H9 (cell line): ENCODE results near the gene DHX36. TPM values are rescaled to one million over a fixed set of nuclear protein-coding genes. Genes with fewer than 3 reads are reported as not detected.

ENCODE experiments used
- DNase-seq: peaks from one replicate; pipeline ENCODE4 v3.0.0-alpha.2; 2017
- H2AFZ ChIP-seq: one replicate; pipeline ENCODE4 v1.6.1; 2013; ENCODE audit warnings: mild to moderate bottlenecking, low read length, control low read depth, moderate library complexity
- H2AK5ac ChIP-seq: 2 replicates; pipeline ENCODE4 v1.6.1; 2013; ENCODE audit warnings: low read length, control low read depth, mixed read lengths; ENCODE audit not compliant: insufficient read length
- H2BK120ac ChIP-seq: one replicate; pipeline ENCODE4 v1.6.1; 2013; ENCODE audit warnings: low read depth, mild to moderate bottlenecking, low read length, control low read depth, inconsistent platforms; ENCODE audit not compliant: poor library complexity, severe bottlenecking
- H2BK12ac ChIP-seq: 2 replicates; pipeline ENCODE4 v1.6.1; 2013; ENCODE audit warnings: low read length, control low read depth, mixed read lengths, low read depth; ENCODE audit not compliant: insufficient read length
- H2BK15ac ChIP-seq: 2 replicates; pipeline ENCODE4 v1.6.1; 2013; ENCODE audit warnings: low read depth, low read length, control low read depth
- H2BK20ac ChIP-seq: one replicate; pipeline ENCODE4 v1.6.1; 2013; ENCODE audit warnings: low read depth, mild to moderate bottlenecking, low read length, control low read depth, inconsistent platforms; ENCODE audit not compliant: poor library complexity, severe bottlenecking
- H2BK5ac ChIP-seq: 2 replicates; pipeline ENCODE4 v1.6.1; 2013; ENCODE audit warnings: low read length, control low read depth, mixed read lengths; ENCODE audit not compliant: insufficient read length
- H3K14ac ChIP-seq: 2 replicates; pipeline ENCODE4 v1.6.1; 2013; ENCODE audit warnings: low read length, control low read depth; ENCODE audit not compliant: insufficient read depth
- H3K18ac ChIP-seq: 2 replicates; pipeline ENCODE4 v1.6.1; 2013; ENCODE audit warnings: low read depth, mild to moderate bottlenecking, mixed read lengths, low read length, control low read depth; ENCODE audit not compliant: insufficient read length
- H3K23ac ChIP-seq: 2 replicates; pipeline ENCODE4 v1.6.1; 2013; ENCODE audit warnings: low read length, control low read depth, mixed read lengths, low read depth; ENCODE audit not compliant: insufficient read length
- H3K23me2 ChIP-seq: 2 replicates; pipeline ENCODE4 v1.6.1; 2013; ENCODE audit warnings: low read depth, mild to moderate bottlenecking, mixed read lengths, low read length, control low read depth; ENCODE audit not compliant: insufficient read length, poor library complexity, severe bottlenecking
- H3K27ac ChIP-seq: 2 replicates; pipeline ENCODE4 v1.5.1; 2013; ENCODE audit warnings: low read length, control low read depth, mixed read lengths, low read depth; ENCODE audit not compliant: insufficient read length
- H3K27me3 ChIP-seq: 2 replicates; pipeline ENCODE4 v1.6.1; 2013; ENCODE audit warnings: low read length, control low read depth, inconsistent platforms; ENCODE audit not compliant: insufficient read depth
- H3K4ac ChIP-seq: 2 replicates; pipeline ENCODE4 v1.6.1; 2013; ENCODE audit warnings: low read depth, mild to moderate bottlenecking, control low read depth, inconsistent platforms, low read length, moderate library complexity
- H3K4me1 ChIP-seq: 2 replicates; pipeline ENCODE4 v1.6.1; 2013; ENCODE audit warnings: low read length, control low read depth, inconsistent platforms; ENCODE audit not compliant: insufficient read depth
- H3K4me2 ChIP-seq: 2 replicates; pipeline ENCODE4 v1.6.1; 2013; ENCODE audit warnings: low read length, control low read depth, mixed read lengths; ENCODE audit not compliant: insufficient read length, insufficient read depth
- H3K56ac ChIP-seq: 2 replicates; pipeline ENCODE4 v1.6.1; 2013; ENCODE audit warnings: low read depth, mild to moderate bottlenecking, mixed read lengths, low read length, control low read depth; ENCODE audit not compliant: insufficient read length
- H3K79me1 ChIP-seq: 2 replicates; pipeline ENCODE4 v1.6.1; 2013; ENCODE audit warnings: low read depth, mild to moderate bottlenecking, moderate library complexity, low read length, control low read depth, inconsistent platforms; ENCODE audit not compliant: insufficient read depth, poor library complexity, severe bottlenecking
- H3K79me2 ChIP-seq: 2 replicates; pipeline ENCODE4 v1.6.1; 2013; ENCODE audit warnings: low read length, control low read depth, inconsistent platforms; ENCODE audit not compliant: insufficient read depth
- H3K9ac ChIP-seq: 2 replicates; pipeline ENCODE4 v1.6.1; 2013; ENCODE audit warnings: low read length, control low read depth, mixed read lengths; ENCODE audit not compliant: insufficient read length; ENCODE audit errors: extremely low read depth
- H3K9me3 ChIP-seq: one replicate; pipeline ENCODE4 v1.6.1; 2013; ENCODE audit warnings: low read depth, low read length, inconsistent platforms; ENCODE audit not compliant: control insufficient read depth
- H3T11ph ChIP-seq: one replicate; pipeline ENCODE4 v1.6.1; 2013; ENCODE audit warnings: mild to moderate bottlenecking, low read length, control low read depth, inconsistent platforms
- H4K20me1 ChIP-seq: one replicate; pipeline ENCODE4 v1.6.1; 2013; ENCODE audit not compliant: control insufficient read depth, insufficient read length, insufficient read depth
- H4K5ac ChIP-seq: 2 replicates; pipeline ENCODE4 v1.6.1; 2013; ENCODE audit warnings: low read depth, mild to moderate bottlenecking, mixed read lengths, low read length, control low read depth; ENCODE audit not compliant: insufficient read length
- H4K8ac ChIP-seq: replicated peaks from 2 replicates; pipeline ENCODE4 v1.6.1; 2013; ENCODE audit warnings: low read length, control low read depth, mixed read lengths, low read depth; ENCODE audit not compliant: insufficient read length
- H4K91ac ChIP-seq: 2 replicates; pipeline ENCODE4 v1.6.1; 2013; ENCODE audit warnings: low read depth, mild to moderate bottlenecking, moderate library complexity, mixed read lengths, low read length, control low read depth; ENCODE audit not compliant: insufficient read length
- H3K27ac Mint-ChIP-seq, 3 experiments: 2 replicates in 2 of 3; 3 replicates in 1 of 3; pipeline ENCODE4 v1.8.0; 2020 to 2021; ENCODE audit warnings: mixed read lengths in 3 of 3, mild to moderate bottlenecking in 1 of 3, moderate library complexity in 1 of 3
- H3K27me3 Mint-ChIP-seq: 2 replicates; pipeline ENCODE4 v1.8.0; 2021; ENCODE audit warnings: low read depth, mild to moderate bottlenecking, moderate library complexity, mixed read lengths
- H3K36me3 Mint-ChIP-seq, 3 experiments: 2 replicates in 2 of 3; 3 replicates in 1 of 3; pipeline ENCODE4 v1.8.0; 2020 to 2021; ENCODE audit warnings: low read depth in 3 of 3, mixed read lengths in 3 of 3; ENCODE audit not compliant: insufficient read depth in 1 of 3
- H3K4me1 Mint-ChIP-seq, 2 experiments: 2 replicates each; pipeline ENCODE4 v1.8.0; 2020; ENCODE audit warnings: mixed read lengths in 2 of 2
- H3K4me3 Mint-ChIP-seq, 2 experiments: 2 replicates in 1 of 2; 3 replicates in 1 of 2; pipeline ENCODE4 v1.8.0; 2020 to 2021; ENCODE audit warnings: mild to moderate bottlenecking in 2 of 2, mixed read lengths in 2 of 2, moderate library complexity in 1 of 2
- H3K9me3 Mint-ChIP-seq, 2 experiments: 2 replicates in 1 of 2; 3 replicates in 1 of 2; pipeline ENCODE4 v1.8.0; 2020; ENCODE audit warnings: mild to moderate bottlenecking in 2 of 2, mixed read lengths in 2 of 2, moderate library complexity in 1 of 2
- CTCF ChIP-seq: fragments of 200-600 bp; sonication (generic); conservative IDR thresholded peaks from 3 replicates; pipeline ENCODE4 v1.8.0; 2021; ENCODE audit warnings: antibody characterized with exemption, mild to moderate bottlenecking
- WGBS: extraction: QIAGEN DNeasy Blood & Tissue Kit; methylation state at CpG from one replicate; pipeline ENCODE4 v1.1.7; 2013; ENCODE audit warnings: missing lambda C conversion rate, low lambda C conversion rate, mixed read lengths; ENCODE audit not compliant: insufficient read length; ENCODE audit errors: extremely low coverage; 5-methylcytosine and 5-hydroxymethylcytosine counted together
- total RNA-seq: library from RNA; stranded (reverse); gene quantifications from 2 replicates; pipeline ENCODE4 v1.2.1, GENCODE V29; 2021

DHX36 gene
- total RNA-seq, 1 experiment from 2014 or later, result 103 TPM

GRCh38 chr3:154242766-154243165, 81.5 kb downstream of the DHX36 start:
- H3K9ac ChIP-seq, result no peak overlapping the region
- H4K8ac ChIP-seq, result no peak overlapping the region
- no peaks in the 10 kb centered on the region for H3K9me3 Mint-ChIP-seq
- H2AFZ ChIP-seq, result no peak overlapping the region
- no peaks in the 10 kb centered on the region; the same call in 1 of the 2 replicates for H3K27me3 Mint-ChIP-seq
- H3K14ac ChIP-seq, result no peak overlapping the region
- H3K23ac ChIP-seq, result no peak overlapping the region
- H3K27ac Mint-ChIP-seq, result peak overlapping the region; percentile 14 to 32 (median 23); a peak in 4 of 7 replicates
- no peak overlapping the region for H3K4me2 ChIP-seq
- H2BK20ac ChIP-seq, result no peak overlapping the region
- no peak overlapping the region for H2BK120ac ChIP-seq
- WGBS, result no CpG with 5 or more reads among the region's 4 CpGs
- no peak overlapping the region for H3T11ph ChIP-seq
- no peak overlapping the region for H3K4ac ChIP-seq
- H3K4me1 ChIP-seq, result peaks cover 5% of the 10 kb centered on the region; the same call in 1 of the 2 replicates
- H4K20me1 ChIP-seq, result no peaks in the 10 kb centered on the region
- no peak overlapping the region for H3K18ac ChIP-seq
- no peak overlapping the region for H4K91ac ChIP-seq
- H3K9me3 ChIP-seq, result no peaks in the 10 kb centered on the region
- peaks cover 28 to 30% of the 10 kb centered on the region in 2 experiments for H3K4me1 Mint-ChIP-seq
- H3K27me3 ChIP-seq, result no peaks in the 10 kb centered on the region
- peaks cover 6 to 25% (median 19%) of the 10 kb centered on the region in 3 experiments; a peak in 6 of 7 replicates for H3K36me3 Mint-ChIP-seq
- no peak overlapping the region for H2BK12ac ChIP-seq
- no peak overlapping the region for H3K56ac ChIP-seq
- no peak overlapping the region for H2BK15ac ChIP-seq
- no peak for TF ChIP-seq CTCF
- H3K23me2 ChIP-seq, result no peaks in the 10 kb centered on the region
- H3K79me2 ChIP-seq, result no peaks in the 10 kb centered on the region
- no peak overlapping the region for H2BK5ac ChIP-seq
- H3K79me1 ChIP-seq, result no peaks in the 10 kb centered on the region
- H3K27ac ChIP-seq, result no peak overlapping the region
- no peak overlapping the region for H3K4me3 Mint-ChIP-seq
- no peak overlapping the region for H2AK5ac ChIP-seq
- DNase-seq, result peak; percentile 57
- H4K5ac ChIP-seq, result no peak overlapping the region
